ENCODE measurements around the gene CCR9.

- TF ChIP-seq CTCF (conservative IDR thresholded peaks at IDR 0.05; ENCODE audit: low read depth in 2 of 2), result no peak
- no peak for TF ChIP-seq JUNB (IDR thresholded peaks at IDR 0.05; ENCODE audit: unreplicated experiment)
Measured at GRCh38 chr3:45895686-45896468, 9.5 kb downstream of the CCR9 start.

All from GM23338 (cell line).